Muscle layer of duodenum (tissue), 2 donors: Measurements from ENCODE around the gene AKR1C8.
"Not testable (repeated sequence)": the region's sequence is repeated elsewhere in the genome, so short reads cannot be mapped to it uniquely, and the experiment has no call there.

Experiments
- H3K27ac ChIP-seq: one replicate; pipeline ENCODE4 v1.7.0; 2013; ENCODE audit warnings: mild to moderate bottlenecking, low read length
- H3K27me3 ChIP-seq: one replicate; pipeline ENCODE4 v1.7.0; 2013; ENCODE audit warnings: low read depth, mild to moderate bottlenecking, control low read depth, low read length
- H3K36me3 ChIP-seq, 2 donors: one replicate each; pipeline ENCODE4 v1.7.0; 2013; ENCODE audit warnings: low read length in 2 of 2, control low read depth in 1 of 2, mild to moderate bottlenecking in 1 of 2; ENCODE audit not compliant: insufficient read depth in 2 of 2, control insufficient read depth in 1 of 2
- H3K4me1 ChIP-seq, 2 donors: one replicate each; pipeline ENCODE4 v1.7.0; 2013; ENCODE audit warnings: low read length in 2 of 2, mild to moderate bottlenecking in 2 of 2, control low read depth in 1 of 2, moderate library complexity in 1 of 2; ENCODE audit not compliant: insufficient read depth in 2 of 2, control insufficient read depth in 1 of 2
- H3K4me3 ChIP-seq, 2 donors: one replicate each; pipeline ENCODE4 v1.7.0; 2013; ENCODE audit warnings: low read length in 2 of 2, low read depth in 1 of 2, mild to moderate bottlenecking in 1 of 2
- H3K9me3 ChIP-seq, 2 donors: one replicate each; pipeline ENCODE4 v1.7.0; 2013; ENCODE audit warnings: low read length in 2 of 2, control low read depth in 1 of 2, mild to moderate bottlenecking in 1 of 2; ENCODE audit not compliant: control insufficient read depth in 1 of 2
- donor health status: healthy.

The AKR1C8 gene

DNA sequence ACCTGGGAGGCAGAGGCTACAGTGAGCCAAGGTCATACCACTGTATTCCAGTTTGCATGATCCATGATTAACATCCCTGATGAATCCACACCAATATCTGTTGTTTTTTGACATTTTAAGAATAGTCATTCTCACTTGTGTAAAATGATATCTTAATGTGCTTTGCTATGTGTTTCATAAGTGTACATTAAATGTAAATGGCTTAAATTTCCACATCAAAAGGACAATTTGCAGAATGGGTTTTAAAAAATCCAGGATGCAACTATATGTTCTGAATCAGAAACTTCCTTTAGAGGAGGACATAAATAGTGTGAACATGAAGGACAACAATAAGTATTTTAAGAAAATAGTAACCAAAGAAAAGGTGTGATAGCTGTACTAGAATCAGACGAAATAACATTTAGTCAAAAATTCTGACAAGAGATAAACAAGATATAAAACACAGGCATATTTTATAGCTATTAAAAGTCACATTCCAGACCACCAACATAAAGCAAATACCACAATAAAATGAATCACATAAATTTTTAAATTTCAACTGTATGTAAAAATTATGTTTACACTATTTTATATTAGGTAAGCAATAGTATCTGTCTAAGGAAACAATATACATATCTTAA is 48.4 kb downstream of the AKR1C8 start:
- Histone ChIP-seq H3K27me3 (no peaks in the 10 kb centered on the region), H3K9me3 (peaks cover 0 to 16% of the 10 kb centered on the region in 2 donors), H3K36me3 (no peaks in the 10 kb centered on the region), H3K4me1 (no peaks in the 10 kb centered on the region), H3K4me3 (no peak overlapping the region), H3K27ac (no peak overlapping the region)

DNA sequence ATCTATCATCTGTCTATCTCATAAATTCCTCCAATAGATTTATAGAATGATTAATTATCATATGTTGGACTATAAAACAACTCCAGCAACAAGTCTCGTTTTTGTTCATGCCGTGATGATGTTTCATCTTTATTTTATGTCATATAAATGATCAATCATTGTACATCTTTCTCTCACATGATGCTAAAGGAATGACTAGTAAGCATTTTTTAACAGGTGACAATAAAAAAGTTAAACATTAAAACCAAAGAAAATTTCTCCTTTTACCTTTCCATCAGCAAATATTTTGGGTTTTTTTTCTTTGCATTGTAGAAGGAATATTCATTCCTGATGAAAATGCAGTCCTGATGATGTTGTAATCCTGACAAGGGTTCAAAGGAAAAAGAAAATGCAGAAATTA is 49.4 kb downstream of the AKR1C8 start:
- peaks cover 0 to 16% of the 10 kb centered on the region in 2 donors for H3K9me3 ChIP-seq
- no peaks in the 10 kb centered on the region for H3K4me1 ChIP-seq
- H3K36me3 ChIP-seq: no peaks in the 10 kb centered on the region
- H3K27ac ChIP-seq: no peak overlapping the region
- H3K27me3 ChIP-seq: no peaks in the 10 kb centered on the region
- H3K4me3 ChIP-seq: no peak overlapping the region

DNA sequence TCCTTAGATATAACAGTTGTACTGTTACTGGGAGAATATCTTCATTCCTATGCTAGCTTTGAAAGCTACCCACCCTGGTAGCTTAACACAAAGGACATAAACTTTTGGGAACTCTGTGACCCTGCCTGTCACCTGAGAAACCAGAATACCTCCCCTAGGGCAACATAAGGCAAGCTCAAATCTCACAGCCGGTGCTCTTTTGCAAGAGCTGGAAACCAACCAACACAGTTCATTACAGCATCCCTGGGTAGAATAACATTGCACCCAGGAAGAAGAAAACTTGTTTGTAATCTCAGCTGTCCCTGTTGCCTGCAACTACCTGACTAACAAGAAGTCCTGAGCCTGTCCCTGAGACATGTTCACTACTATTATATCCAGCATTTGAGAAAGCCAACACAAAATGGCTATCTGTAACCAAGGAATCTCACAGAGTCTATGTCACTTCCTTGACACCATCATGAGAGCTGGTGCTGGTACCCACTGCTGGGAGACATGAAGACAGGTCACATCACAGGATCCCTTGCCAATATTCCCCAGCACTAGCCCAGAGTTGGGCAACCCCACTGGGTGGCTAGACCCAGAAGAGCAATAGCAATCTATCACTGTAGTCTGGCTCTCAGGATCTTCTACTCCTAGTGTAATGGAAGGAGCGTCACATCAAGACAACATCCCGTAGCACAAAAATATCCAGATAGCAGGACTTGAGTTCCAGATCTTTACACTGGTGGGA is 59.5 kb downstream of the AKR1C8 start:
- Histone ChIP-seq H3K36me3 (no peaks in the 10 kb centered on the region), H3K9me3 (peaks cover 0 to 9% of the 10 kb centered on the region in 2 donors), H3K4me3 (no peak overlapping the region), H3K4me1 (no peaks in the 10 kb centered on the region), H3K27me3 (no peaks in the 10 kb centered on the region), H3K27ac (no peak overlapping the region)

DNA sequence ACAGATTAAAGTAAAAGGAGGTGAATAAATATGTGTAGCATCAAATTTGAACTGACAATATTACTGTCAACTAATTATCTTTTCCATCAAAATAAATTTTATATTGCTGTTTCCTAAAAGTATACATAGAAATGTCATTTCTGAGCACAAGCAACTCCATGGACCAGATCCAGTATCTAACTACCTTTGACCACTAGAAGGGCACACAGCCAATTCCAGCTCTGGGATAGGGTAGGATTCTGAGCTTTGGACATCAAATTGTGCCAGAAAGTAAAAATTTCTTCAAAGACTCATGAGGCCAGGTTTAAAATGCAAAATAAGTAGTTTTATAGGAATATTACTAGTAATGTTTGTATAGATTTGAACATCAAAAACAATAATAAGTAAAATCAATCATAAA is 61.1 kb downstream of the AKR1C8 start:
- Histone ChIP-seq H3K27ac (no peak overlapping the region), H3K36me3 (no peaks in the 10 kb centered on the region), H3K27me3 (no peaks in the 10 kb centered on the region), H3K9me3 (peaks cover 0 to 9% of the 10 kb centered on the region in 2 donors), H3K4me1 (no peaks in the 10 kb centered on the region), H3K4me3 (no peak overlapping the region)

DNA sequence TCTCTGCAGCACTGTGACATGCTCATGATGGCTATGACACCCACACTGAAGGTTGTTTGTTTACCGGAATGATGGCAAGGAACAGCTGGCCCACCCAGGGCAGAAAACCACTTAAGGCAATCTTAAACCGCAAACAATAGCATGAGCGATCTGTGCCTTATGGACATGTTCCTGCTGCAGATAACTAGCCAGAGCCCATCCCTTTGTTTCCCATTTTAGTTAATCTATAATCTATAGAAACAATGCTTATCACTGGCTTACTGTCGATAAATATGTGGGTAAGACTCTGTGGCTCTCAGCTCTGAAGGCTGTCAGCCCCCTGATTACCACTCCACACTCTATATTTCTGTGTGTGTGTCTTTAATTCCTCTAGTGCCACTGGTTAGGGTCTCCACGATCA is 65.0 kb downstream of the AKR1C8 start:
- not testable (repeated sequence) for H3K27me3 ChIP-seq, H3K36me3 ChIP-seq, H3K27ac ChIP-seq, H3K4me3 ChIP-seq, H3K9me3 ChIP-seq, H3K4me1 ChIP-seq

DNA sequence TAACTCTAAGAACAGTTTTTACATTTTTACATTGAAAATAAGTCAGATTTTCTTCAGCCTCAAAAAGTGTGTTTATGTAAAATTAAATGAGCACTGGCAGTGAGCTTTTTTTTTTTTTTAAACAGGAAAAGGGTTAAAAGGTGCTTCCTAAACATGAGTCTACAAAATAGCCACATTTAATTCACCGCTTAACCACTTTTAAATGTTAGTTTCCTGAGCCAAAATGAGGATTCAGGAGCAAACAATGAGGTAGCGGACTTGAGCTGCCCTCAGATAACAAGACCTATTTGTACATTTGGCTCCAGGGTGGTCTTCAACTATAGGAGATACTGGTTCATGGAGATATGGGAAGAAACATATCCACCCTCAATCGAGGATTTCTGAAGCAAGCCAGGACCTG is 67.9 kb downstream of the AKR1C8 start:
- H3K9me3 ChIP-seq: no peaks in the 10 kb centered on the region
- no peaks in the 10 kb centered on the region for H3K27me3 ChIP-seq
- no peaks in the 10 kb centered on the region for H3K4me1 ChIP-seq
- H3K36me3 ChIP-seq: no peaks in the 10 kb centered on the region
- no peak overlapping the region for H3K4me3 ChIP-seq
- no peak overlapping the region for H3K27ac ChIP-seq

DNA sequence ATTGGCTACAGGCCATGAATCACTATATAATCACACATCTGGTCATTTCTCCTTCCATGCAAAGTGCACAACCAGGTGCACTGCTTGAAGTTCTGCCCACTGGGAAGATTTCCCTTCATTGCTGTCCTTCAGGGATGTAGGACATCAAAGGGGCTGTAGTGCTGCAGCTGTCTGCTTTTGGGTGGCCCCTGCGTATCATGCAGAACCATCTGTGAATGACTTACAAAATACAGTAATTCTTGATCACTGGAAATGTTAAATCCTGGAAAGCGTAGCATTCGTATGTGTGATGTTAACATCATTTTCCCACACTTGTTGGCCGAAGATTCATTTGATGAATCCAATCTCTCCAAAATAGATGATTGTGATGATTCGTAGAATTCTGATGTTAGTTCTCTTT is 68.3 kb downstream of the AKR1C8 start:
- Histone ChIP-seq H3K27ac (no peak overlapping the region), H3K27me3 (no peaks in the 10 kb centered on the region)

DNA sequence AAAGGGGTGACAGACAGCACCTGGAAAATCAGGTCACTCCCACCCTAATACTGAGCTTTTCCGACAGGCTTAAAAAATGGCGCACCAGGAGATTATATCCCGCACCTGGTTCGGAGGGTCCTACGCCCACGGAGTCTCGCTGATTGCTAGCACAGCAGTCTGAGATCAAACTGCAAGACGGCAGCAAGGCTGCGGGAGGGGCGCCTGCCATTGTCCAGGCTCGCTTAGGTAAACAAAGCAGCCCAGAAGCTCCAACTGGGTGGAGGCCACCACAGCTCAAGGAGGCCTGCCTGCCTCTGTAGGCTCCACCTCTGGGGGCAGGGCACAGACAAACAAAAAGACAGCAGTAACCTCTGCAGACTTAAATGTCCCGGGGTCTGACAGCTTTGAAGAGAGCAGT is 75.1 kb downstream of the AKR1C8 start:
- H3K4me1 ChIP-seq, H3K27me3 ChIP-seq, H3K27ac ChIP-seq, H3K9me3 ChIP-seq, H3K4me3 ChIP-seq, H3K36me3 ChIP-seq: not testable (repeated sequence)

More for the DNA sequence above, 68.3 kb downstream of the AKR1C8 start:
- no peaks in the 10 kb centered on the region for H3K4me1 ChIP-seq
- H3K9me3 ChIP-seq: no peaks in the 10 kb centered on the region
- no peak overlapping the region for H3K4me3 ChIP-seq
- H3K36me3 ChIP-seq: no peaks in the 10 kb centered on the region

DNA sequence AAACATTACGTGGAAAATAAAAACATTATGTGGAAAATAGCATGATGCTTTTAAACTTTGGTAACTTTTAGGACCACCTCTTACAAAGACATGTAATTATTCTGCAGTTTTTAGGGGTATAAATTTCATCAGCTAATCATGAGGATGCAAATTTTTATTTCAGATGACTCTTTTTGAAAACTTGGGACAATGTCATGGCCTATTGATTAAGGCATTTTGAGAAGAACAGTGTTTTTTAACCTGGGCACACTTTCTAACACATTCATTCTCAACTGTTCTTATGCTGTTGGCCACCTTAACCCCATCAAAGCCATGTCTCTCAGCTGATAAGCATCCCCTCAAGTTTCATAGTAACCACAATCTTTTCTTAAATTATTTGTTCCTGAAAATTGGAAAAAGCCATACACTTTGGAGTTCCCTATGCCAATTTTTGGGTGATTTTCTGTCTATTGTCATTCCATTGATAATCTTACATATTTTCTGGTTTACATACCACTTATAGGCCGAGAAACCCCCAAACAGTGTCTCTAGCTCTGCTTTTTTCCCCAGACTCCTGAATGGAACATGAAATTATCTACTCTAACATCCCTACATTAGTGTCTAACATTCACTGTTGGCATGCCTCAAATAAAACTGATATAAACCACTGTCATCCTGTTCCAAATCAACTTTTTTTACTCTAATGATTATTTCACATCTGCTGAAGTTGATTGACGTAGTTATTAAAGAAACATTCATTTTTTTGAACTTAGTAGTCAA is 76.1 kb downstream of the AKR1C8 start:
- H3K27me3 ChIP-seq: no peaks in the 10 kb centered on the region
- H3K4me3 ChIP-seq: no peak overlapping the region
- no peak overlapping the region for H3K27ac ChIP-seq
- peaks cover 0 to 8% of the 10 kb centered on the region in 2 donors for H3K36me3 ChIP-seq
- H3K9me3 ChIP-seq: no peaks in the 10 kb centered on the region
- no peaks in the 10 kb centered on the region for H3K4me1 ChIP-seq

DNA sequence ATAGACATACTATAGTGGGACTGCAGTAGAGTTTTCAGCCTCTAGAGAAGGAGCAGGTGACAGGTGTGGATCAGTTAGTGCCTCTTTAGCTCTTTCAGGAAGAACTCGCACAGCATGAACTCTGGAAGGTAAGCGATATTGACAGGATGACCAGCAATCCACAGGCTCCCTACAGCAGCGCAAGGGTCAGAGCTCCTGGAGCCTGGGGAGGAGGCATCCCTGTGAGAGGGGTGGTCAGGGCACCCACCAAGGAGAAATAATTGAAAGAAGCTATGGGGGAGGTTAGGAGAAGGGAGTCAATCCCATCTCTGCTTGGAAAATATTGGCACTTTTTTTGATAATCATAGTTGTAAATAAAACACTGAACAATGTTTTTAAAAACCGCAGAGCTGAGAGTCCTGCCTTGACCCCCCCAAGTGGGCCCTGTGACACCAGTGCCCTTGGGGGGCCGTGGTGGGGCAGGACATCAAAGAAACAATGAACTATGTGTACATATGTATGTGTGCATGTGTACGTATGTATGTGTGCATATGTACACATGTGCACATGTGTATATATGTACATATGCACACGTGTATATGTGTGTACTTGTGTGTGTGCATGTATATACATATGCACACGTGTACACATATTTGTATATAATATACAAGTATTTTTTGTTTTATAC is 77.0 kb downstream of the AKR1C8 start:
- no peak overlapping the region for H3K4me3 ChIP-seq
- H3K27ac ChIP-seq: no peak overlapping the region
- no peaks in the 10 kb centered on the region for H3K9me3 ChIP-seq
- H3K27me3 ChIP-seq: no peaks in the 10 kb centered on the region
- peaks cover 5 to 8% of the 10 kb centered on the region in 2 donors for H3K36me3 ChIP-seq
- H3K4me1 ChIP-seq: no peaks in the 10 kb centered on the region

DNA sequence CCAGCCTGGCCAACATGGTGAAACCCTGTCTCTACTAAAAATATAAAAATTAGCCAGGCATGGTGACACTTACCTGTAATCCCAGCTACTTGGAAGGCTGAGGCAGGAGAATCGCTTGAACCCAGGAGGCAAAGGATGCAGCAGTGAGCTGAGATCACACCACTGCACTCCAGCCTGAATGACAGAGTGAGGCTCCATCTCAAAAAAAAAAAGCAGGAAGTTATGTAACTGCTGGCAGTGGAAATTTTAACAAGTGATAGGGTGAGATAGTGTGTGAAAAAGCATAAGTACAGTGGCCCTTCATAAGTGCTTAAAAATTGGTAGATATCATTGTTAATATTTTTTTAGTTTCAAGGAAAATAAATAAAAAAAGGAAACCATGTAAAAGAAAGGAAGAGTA is 78.4 kb downstream of the AKR1C8 start:
- H3K27me3 ChIP-seq: no peaks in the 10 kb centered on the region
- H3K27ac ChIP-seq: no peak overlapping the region
- no peak overlapping the region for H3K4me3 ChIP-seq
- H3K4me1 ChIP-seq: no peaks in the 10 kb centered on the region
- peaks cover 5 to 8% of the 10 kb centered on the region in 2 donors for H3K36me3 ChIP-seq
- no peaks in the 10 kb centered on the region for H3K9me3 ChIP-seq
